NCI-H82 (cell line): Measurements from ENCODE around the gene HOXD10.

Experiments
- DNase-seq: peaks from one replicate; lab custom pipeline; 2025; lab: John Stamatoyannopoulos, UW

HOXD10 gene

DNA sequence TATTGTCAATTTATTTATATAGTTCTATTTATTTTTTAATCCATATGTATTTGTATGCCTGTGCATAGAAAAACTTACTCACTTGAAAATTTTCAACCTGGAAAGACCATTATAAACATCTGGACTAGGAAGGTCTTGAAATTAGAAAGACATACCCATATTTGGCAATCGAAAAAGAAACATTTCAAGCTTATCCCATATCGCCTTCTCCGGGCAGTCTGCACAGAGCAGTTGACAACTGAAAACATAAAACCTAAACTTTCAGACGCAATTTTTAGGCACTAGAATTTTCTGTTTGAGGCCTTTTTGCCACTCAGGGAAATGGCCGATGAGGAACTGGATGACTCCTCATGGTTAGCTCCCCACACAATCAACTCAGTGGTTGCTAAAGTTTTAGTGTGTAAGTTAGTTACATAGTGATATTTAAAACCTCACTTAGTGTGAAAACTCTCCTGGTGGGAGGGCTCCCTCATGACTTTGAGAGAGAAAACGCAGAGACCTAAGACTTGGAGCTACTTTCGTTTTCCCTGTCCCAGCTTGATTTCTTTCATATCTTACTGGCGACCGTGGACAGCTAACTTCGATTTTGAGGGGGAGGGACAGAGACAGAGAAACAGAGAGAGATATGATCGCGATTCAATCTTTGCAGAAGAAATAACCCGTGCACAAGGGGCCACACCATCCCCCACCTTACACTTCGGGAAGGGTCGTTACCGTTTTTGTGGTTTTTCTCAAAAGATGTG is 20.2 kb upstream of the HOXD10 start:
- DNase-seq = no peak

GRCh38 chr2:176096986-176097819 is 19.4 kb upstream of the HOXD10 start:
- DNase-seq = peak; percentile 92

GRCh38 chr2:176097820-176098365 is 18.7 kb upstream of the HOXD10 start:
- no peak for DNase-seq

DNA sequence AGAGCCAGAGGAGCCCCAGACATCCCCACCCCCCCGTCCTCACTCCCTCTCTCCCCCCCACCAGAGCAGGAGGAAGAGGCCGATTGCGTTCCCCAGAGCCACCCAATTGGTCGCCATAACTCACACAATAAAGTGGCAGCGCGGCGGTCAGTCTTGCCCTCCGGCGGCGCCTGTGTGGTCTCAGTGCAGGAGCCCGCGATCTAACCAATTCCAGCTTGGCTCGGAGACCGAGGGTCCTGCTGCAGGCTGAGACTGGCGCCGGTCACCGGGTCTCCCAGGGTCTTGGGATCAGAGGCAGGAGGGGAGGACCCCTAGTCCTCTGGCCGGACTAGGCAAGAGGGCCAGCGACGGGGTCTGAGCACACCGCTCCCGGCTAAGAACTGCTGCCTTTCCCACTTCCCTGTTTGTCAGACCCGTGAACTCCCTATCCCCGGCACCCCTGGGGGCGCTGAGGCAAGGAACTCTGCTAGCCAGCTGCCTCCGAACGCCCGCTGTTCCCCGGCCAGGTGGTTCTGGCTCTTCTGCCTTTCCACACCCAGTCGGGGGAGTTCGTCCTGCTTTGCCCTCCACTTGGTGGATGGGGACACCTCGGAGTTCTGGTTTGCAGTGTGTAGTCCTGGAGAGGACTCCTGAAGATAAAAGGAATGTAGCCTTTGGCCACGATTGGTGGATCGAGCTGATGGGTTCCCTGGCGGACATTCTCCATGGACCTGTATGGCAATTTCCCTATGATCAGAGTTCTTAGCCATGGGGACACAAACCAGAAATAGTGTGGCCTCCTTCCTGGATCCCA is 18.0 kb upstream of the HOXD10 start:
- DNase-seq = no peak

DNA sequence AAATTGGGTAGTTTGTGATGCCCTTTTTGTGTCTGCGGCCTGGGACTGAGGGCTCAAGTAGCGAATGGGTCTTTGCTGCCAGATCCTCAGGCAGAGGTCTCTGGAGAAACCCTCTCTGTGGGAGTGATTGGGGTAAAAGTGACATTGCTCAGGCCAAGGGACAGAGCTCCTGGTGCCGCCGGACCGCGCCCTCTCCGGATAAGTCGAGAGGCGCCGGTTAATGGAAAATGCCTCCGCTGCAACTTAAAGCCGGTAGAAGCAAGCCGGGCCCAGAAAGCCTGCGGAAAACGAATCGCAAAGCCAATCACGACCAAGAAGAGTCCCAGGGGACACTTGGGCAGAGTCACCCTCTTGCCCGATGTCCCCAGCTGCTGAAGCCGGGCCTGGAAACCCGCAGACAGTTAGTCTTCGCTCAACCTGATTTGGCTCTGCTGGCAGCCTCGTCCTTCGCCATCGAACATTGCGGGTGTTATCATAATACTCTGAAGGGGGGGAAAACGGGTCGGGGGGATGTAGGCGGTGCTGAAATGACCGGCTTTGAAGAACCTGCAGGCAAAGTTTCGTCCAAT is 17.3 kb upstream of the HOXD10 start:
- DNase-seq = no peak

DNA sequence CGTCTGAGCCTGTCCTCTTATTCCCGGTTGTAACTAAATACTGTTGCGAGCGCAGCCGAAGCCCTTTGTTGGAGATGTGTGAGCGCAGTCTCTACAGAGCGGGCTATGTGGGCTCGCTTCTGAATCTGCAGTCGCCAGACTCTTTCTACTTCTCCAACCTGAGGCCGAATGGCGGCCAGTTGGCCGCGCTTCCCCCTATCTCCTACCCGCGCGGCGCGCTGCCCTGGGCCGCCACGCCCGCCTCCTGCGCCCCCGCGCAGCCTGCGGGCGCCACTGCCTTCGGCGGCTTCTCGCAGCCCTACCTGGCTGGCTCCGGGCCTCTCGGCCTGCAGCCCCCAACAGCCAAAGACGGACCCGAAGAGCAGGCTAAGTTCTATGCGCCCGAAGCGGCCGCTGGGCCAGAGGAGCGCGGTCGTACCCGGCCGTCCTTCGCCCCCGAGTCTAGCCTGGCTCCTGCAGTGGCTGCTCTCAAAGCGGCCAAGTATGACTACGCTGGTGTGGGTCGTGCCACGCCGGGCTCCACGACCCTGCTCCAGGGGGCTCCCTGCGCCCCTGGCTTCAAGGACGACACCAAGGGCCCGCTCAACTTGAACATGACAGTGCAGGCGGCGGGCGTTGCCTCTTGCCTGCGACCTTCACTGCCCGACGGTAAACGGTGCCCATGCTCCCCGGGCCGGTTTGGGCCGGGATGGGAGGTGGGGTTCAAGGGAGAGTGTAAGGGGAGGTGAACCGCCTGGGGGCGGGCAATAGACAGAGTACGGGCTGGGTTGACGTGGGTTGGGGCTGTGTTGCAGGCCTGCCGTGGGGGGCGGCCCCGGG is 16.6 kb upstream of the HOXD10 start, which contains the start of gene HOXD12:
TSS of gene HOXD12 (plus strand) at position 68 of the 819 bp plus-strand sequence. CDS start at position 75, 7 bp downstream.
- no peak for DNase-seq

GRCh38 chr2:176100547-176101140 is 15.9 kb upstream of the HOXD10 start:
- no peak for DNase-seq

DNA sequence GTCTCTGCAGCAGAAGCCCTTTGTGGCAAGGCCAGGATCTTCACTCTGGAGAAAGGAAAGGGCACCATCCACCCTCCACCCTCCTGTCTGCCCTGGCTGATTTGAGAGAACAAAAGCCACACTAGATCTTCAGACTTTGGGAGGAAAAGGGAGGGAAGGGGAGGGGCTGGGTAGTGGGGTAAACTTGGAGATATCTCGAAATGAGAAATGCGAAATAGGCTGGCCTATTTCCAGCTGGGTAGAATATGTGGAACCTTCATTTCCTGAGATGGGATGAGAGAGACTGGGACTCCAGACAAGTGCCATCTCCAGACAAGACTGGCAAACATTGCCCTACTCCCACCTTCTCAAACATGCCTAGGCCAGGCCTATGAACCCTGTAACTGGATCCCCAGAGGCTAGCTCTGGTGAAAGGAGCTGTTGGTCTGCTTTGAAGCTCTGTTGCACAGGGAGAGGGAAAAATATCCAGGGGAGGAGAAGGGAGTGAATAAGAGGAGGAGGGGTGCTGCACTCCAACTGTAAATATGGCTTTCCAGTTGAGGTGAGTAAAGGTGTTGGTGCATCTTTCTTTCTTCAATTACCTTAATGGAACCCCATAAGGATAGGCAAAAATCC is 15.3 kb upstream of the HOXD10 start:
- no peak for DNase-seq

- DNase-seq = no peak
These were observed 14.7 kb upstream of the HOXD10 start for GRCh38 chr2:176101842-176102241.

DNA sequence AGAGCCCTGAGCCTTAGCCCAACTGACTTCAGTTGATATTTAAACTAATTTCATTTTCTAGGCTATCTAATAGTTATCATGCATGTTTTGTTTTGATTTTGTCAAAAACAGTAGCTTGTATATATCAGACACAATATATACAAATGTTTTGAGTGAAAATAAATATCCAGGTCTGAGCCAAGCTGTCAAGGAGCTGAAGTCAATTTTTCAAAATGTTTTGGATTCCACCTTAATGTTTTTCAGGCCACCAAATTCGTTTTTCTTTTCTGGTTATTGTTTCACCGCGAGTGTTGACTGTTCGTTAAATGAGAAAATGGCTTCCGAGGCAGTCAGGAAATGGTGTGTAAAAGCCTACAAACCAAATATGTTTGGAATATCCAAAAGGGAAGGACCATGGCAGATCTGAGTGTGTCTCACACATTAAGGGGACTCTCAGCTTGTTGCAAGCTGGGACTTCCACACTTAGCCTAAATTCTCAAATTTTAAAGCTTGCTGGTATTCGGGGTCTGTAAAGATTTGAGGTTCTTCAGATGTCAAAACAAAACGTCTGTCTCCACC is 14.2 kb upstream of the HOXD10 start:
- DNase-seq = no peak

DNA sequence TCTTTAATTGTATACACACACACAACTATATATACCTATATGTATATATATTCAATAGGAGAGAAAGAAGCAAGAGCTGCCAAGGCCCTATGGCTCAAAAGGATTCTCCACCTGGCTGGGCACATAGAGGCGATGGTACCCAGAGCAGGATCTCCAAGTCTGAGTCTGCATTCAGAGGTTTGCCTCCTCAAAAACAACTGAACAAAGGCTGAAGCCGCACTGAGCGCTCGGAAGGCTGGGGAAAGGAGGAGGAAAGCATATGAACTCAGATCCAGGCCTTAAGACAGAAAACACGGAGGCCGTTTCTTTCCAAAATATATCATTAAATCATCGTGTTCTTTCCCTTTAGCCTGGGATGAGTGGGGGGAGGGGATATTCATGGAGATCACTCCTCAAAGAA is 13.4 kb upstream of the HOXD10 start:
- no peak for DNase-seq

GRCh38 chr2:176103742-176104315 is 12.7 kb upstream of the HOXD10 start:
- no peak for DNase-seq

DNA sequence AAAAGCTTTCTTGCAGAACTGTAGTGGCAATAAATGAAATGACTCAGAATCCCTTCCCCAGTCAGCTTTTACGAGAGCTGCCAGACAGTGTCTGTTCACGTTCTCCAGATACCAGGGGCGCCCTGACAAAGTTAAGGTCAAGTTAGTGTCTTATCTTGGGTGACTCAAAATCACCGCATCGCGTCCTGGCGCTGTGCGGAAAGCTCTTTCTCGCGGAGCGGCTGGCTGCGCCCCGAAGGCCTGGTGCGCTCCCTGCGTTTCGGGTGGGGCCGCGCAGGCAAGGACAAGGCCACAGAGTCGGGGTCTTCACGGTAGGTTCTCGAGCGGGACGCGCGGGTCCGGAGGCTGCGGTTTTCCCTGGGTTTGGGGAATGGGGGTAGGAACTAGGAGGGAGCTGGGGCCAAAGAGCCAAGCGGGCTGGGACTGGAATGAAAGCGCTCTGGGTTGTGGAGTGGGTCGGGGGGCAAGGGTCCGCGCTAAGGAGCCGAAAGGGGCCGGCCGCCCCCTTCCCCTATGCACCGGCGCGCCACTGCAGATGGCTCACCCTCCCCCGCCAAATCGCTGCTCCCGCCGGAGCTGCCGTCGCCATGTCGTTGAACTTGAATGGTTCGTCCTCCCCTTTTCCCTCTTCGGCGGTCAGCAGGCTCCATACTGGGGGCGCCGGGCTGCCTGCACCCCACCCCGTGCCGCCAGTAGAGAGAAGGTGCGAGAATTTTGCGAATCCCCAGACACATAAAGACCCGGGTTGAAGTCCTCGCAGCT is 12.1 kb upstream of the HOXD10 start:
- DNase-seq = peak; percentile 47

- DNase-seq = no peak
These were observed 11.4 kb upstream of the HOXD10 start for GRCh38 chr2:176105078-176105729.

DNA sequence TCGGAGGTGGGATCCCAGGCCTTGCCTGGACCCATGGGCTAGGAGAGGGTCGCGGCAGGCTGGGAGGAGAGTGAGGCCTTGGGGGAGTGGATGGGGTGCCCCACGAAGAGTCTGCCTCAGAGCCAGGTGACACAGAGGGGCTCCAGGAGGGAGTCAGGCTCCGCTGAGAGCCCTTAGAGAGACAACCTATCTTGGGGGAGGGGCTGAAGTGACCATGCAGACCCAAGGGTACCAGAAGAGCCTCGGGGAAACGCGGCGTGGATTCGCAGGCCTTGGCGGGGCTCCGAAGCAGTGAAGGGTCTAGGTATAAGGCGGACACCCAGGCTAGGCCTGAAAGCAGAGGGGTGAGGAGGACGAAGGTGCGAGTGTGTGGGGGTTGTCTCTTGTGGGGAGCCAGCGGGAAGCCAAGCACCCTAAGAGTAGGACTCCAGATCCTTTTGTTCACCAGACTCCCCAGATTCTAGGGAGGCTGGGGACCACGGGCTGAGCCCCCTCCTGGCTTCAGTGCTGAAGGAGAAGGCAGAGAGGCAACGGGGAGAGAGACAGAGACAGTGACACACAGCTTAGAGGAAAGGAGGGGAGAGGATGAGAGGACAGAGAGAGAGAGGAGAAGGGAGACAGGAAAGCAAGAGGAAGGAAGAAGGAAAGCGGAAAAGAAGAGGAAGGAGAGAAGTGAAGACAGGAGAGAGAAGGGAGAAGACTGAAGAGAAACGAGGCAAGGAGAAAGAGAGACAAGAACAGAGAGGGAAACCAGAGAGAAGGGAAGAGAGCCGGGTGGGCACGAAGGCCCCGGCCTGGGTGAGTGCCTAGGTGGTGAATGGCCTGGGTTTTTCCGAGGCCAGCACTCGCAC is 10.6 kb upstream of the HOXD10 start:
- DNase-seq = no peak

DNA sequence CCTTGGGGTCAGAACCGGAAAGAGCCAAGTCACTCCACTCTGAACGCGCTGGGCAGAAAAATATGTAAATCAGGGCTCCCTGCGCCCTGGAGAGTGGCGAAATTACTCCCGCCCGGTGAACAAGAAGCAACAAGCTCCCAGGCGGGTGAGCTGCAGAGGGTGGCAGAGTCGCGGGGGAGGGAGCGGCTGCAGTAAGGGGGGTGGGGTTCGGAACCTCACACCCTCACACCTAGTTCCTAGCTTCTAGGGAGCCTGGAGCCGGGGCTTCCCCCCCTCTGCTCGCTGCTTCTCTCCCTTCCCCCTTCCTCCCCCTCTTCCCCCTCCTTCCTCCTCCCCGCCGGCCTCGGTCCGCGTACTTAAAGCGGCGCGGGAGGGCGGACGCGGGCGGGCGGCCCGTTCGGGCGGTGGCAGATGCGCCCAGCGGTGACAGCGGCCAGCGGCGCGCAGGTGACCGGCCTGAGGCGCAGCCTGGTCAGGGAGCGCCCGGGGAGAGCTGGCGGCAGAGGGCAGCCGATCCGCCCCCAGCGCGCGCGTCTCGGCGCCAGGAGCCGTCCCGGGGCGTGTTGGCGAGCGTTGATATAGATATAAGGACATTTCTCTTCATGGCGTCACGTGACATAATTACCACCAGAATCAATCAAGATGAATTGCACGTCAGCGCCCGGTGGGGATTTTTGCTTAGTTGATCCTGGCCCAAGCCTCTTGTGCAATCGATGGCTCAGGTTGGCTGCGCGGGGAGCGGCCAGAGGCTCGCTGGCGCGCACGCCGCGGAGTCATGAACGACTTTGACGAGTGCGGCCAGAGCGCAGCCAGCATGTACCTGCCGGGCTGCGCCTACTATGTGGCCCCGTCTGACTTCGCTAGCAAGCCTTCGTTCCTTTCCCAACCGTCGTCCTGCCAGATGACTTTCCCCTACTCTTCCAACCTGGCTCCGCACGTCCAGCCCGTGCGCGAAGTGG is 9.7 kb upstream of the HOXD10 start, which contains the start of gene HOXD11:
TSS of gene HOXD11 (plus strand) at position 700 of the 959 bp plus-strand sequence. CDS start at position 776, 76 bp downstream.
- DNase-seq = peak; percentile 69
